NCI-H1105 (cell line): ENCODE measurements around the gene TICAM1.
"Not testable (repeated sequence)": the region's sequence is repeated elsewhere in the genome, so short reads cannot be mapped to it uniquely, and the experiment has no call there.

Source experiments
- DNase-seq: peaks from one replicate; lab custom pipeline; 2025; lab: John Stamatoyannopoulos, UW

TICAM1 gene

GRCh38 chr19:4831304-4831978, at the start of gene TICAM1:
Gene TICAM1, minus strand, starts transcription at chr19:4831712. Its CDS starts 13,335 bp downstream, at chr19:4818377.
- DNase-seq = no peak

- DNase-seq = no peak
These were observed 47.5 kb upstream of the TICAM1 start for GRCh38 chr19:4879041-4879440.

GRCh38 chr19:4878491-4878968, 47.0 kb upstream of the TICAM1 start:
- DNase-seq = no peak

GRCh38 chr19:4877753-4878490, 46.4 kb upstream of the TICAM1 start:
- no peak for DNase-seq

- DNase-seq = no peak
These were observed 42.4 kb upstream of the TICAM1 start for GRCh38 chr19:4873930-4874329.

GRCh38 chr19:4871711-4872110, 40.2 kb upstream of the TICAM1 start:
- DNase-seq = no peak

GRCh38 chr19:4870025-4870700, 38.7 kb upstream of the TICAM1 start:
- DNase-seq = no peak

GRCh38 chr19:4868286-4868834, 36.8 kb upstream of the TICAM1 start:
- no peak for DNase-seq

- DNase-seq = no peak
These were observed 36.2 kb upstream of the TICAM1 start, which contains the start of gene PLIN3 for GRCh38 chr19:4867534-4868285. Gene PLIN3, minus strand, starts transcription at chr19:4867667. Its CDS starts 6,273 bp downstream, at chr19:4861394.

GRCh38 chr19:4866595-4867424, 35.3 kb upstream of the TICAM1 start:
- no peak for DNase-seq

GRCh38 chr19:4861147-4861546, 29.6 kb upstream of the TICAM1 start:
- peak; percentile 34 for DNase-seq

GRCh38 chr19:4859697-4860096, 28.2 kb upstream of the TICAM1 start:
- DNase-seq = no peak

- not testable (repeated sequence) for DNase-seq
These were observed 25.0 kb upstream of the TICAM1 start for GRCh38 chr19:4856468-4856867.

- not testable (repeated sequence) for DNase-seq
These were observed 22.0 kb upstream of the TICAM1 start for GRCh38 chr19:4853506-4853905.

GRCh38 chr19:4852484-4852883, 21.0 kb upstream of the TICAM1 start:
- no peak for DNase-seq

GRCh38 chr19:4851551-4852290, 20.2 kb upstream of the TICAM1 start:
- DNase-seq = peak; percentile 58

- no peak for DNase-seq
These were observed 17.5 kb upstream of the TICAM1 start for GRCh38 chr19:4849019-4849418.

- DNase-seq = no peak
These were observed 15.9 kb upstream of the TICAM1 start for GRCh38 chr19:4847190-4847973.

GRCh38 chr19:4845975-4846374, 14.5 kb upstream of the TICAM1 start:
- not testable (repeated sequence) for DNase-seq
